Liver (tissue), 9 donors: ENCODE data around the gene GPR65. TPM values are rescaled to one million over a fixed set of nuclear protein-coding genes. Genes with fewer than 3 reads are reported as not detected.

Experiments
- DNase-seq: peaks from one replicate; pipeline ENCODE4 v3.0.0-alpha.2; 2017; ENCODE audit warnings: low spot score
- H3K27ac ChIP-seq, 2 donors: one replicate each; pipeline ENCODE4 v1.7.0; 2013; ENCODE audit warnings: inconsistent platforms in 2 of 2, low read length in 2 of 2, control low read depth in 1 of 2, low read depth in 1 of 2, mild to moderate bottlenecking in 1 of 2
- H3K27me3 ChIP-seq, 4 donors: one replicate each; pipeline versions ENCODE4 v1.6.1 to v1.7.0; 2013; ENCODE audit warnings: low read length in 3 of 4, inconsistent platforms in 1 of 4, mild to moderate bottlenecking in 1 of 4, moderate library complexity in 1 of 4; ENCODE audit not compliant: control insufficient read depth in 4 of 4, insufficient read depth in 4 of 4
- H3K36me3 ChIP-seq, 4 donors: one replicate each; pipeline versions ENCODE4 v1.6.1 to v1.7.0; 2013; ENCODE audit warnings: low read length in 3 of 4, mild to moderate bottlenecking in 3 of 4, low read depth in 1 of 4, moderate library complexity in 1 of 4; ENCODE audit not compliant: control insufficient read depth in 4 of 4, insufficient read depth in 3 of 4
- H3K4me1 ChIP-seq, 4 donors: one replicate each; pipeline versions ENCODE4 v1.6.1 to v1.7.0; 2013; ENCODE audit warnings: low read length in 3 of 4, mild to moderate bottlenecking in 3 of 4, moderate library complexity in 1 of 4; ENCODE audit not compliant: control insufficient read depth in 4 of 4, insufficient read depth in 4 of 4
- H3K4me3 ChIP-seq, 3 donors: one replicate each; pipeline versions ENCODE4 v1.6.1 to v1.7.0; 2013; ENCODE audit warnings: low read length in 3 of 3, control low read depth in 1 of 3, low read depth in 1 of 3, mild to moderate bottlenecking in 1 of 3
- H3K9ac ChIP-seq, 2 donors: one replicate each; pipeline ENCODE4 v1.7.0; 2013; ENCODE audit warnings: low read length in 2 of 2, mild to moderate bottlenecking in 2 of 2, moderate library complexity in 2 of 2, control low read depth in 1 of 2, low read depth in 1 of 2
- H3K9me3 ChIP-seq, 4 donors: one replicate each; pipeline versions ENCODE4 v1.6.1 to v1.7.0; 2013; ENCODE audit warnings: low read length in 3 of 4; ENCODE audit not compliant: control insufficient read depth in 4 of 4
- ATF3 ChIP-seq: IDR thresholded peaks from 2 replicates; pipeline ENCODE4 v1.6.1; 2016; ENCODE audit warnings: antibody characterized with exemption
- CTCF ChIP-seq: fragments of 150-350 bp; IDR thresholded peaks from 2 replicates; pipeline ENCODE4 v1.5.1; 2017; ENCODE audit warnings: improper control_type of control experiment, low read depth, low read length; ENCODE audit not compliant: missing input control
- EGR1 ChIP-seq, 2 donors: IDR thresholded peaks; 2 replicates each; pipeline ENCODE4 v1.6.1; 2016 to 2018; ENCODE audit warnings: antibody characterized with exemption in 2 of 2, low read depth in 2 of 2
- FOXA1 ChIP-seq: IDR thresholded peaks from 2 replicates; pipeline ENCODE4 v1.6.1; 2016; ENCODE audit warnings: antibody characterized with exemption
- FOXA2 ChIP-seq: IDR thresholded peaks from 2 replicates; pipeline ENCODE4 v1.6.1; 2016; ENCODE audit warnings: antibody characterized with exemption
- GABPA ChIP-seq, 2 donors: IDR thresholded peaks in 1 of 2; conservative IDR thresholded peaks in 1 of 2; 2 replicates each; pipeline ENCODE4 v1.6.1; 2016; ENCODE audit warnings: antibody characterized with exemption in 2 of 2, mild to moderate bottlenecking in 1 of 2, moderate library complexity in 1 of 2
- HNF4A ChIP-seq, 2 donors: conservative IDR thresholded peaks; 2 replicates each; pipeline ENCODE4 v1.6.1; 2016; ENCODE audit warnings: antibody characterized with exemption in 2 of 2, mild to moderate bottlenecking in 2 of 2
- HNF4G ChIP-seq: IDR thresholded peaks from 2 replicates; pipeline ENCODE4 v1.6.1; 2016; ENCODE audit warnings: antibody characterized with exemption
- JUND ChIP-seq, 2 donors: IDR thresholded peaks; 2 replicates each; pipeline ENCODE4 v1.6.1; 2016; ENCODE audit warnings: antibody characterized with exemption in 2 of 2
- MAX ChIP-seq: IDR thresholded peaks from 2 replicates; pipeline ENCODE4 v1.6.1; 2016; ENCODE audit warnings: antibody characterized with exemption
- NR2F2 ChIP-seq: IDR thresholded peaks from 2 replicates; pipeline ENCODE4 v1.6.1; 2016; ENCODE audit warnings: antibody characterized with exemption
- RAD21 ChIP-seq, 2 donors: IDR thresholded peaks; 2 replicates each; pipeline ENCODE4 v1.6.1; 2016; ENCODE audit warnings: antibody characterized with exemption in 2 of 2, mild to moderate bottlenecking in 2 of 2
- REST ChIP-seq: IDR thresholded peaks from 2 replicates; pipeline ENCODE4 v1.6.1; 2016; ENCODE audit warnings: antibody characterized with exemption, mild to moderate bottlenecking
- RXRA ChIP-seq, 2 donors: IDR thresholded peaks; 2 replicates each; pipeline ENCODE4 v1.6.1; 2017 to 2018; ENCODE audit warnings: antibody characterized with exemption in 2 of 2, mild to moderate bottlenecking in 1 of 2
- SP1 ChIP-seq: IDR thresholded peaks from 2 replicates; pipeline ENCODE4 v1.6.1; 2018; ENCODE audit warnings: antibody characterized with exemption, mild to moderate bottlenecking
- TAF1 ChIP-seq: conservative IDR thresholded peaks from 2 replicates; pipeline ENCODE4 v1.6.1; 2016; ENCODE audit warnings: antibody characterized with exemption, mild to moderate bottlenecking
- YY1 ChIP-seq: IDR thresholded peaks from 2 replicates; pipeline ENCODE4 v1.6.1; 2016; ENCODE audit warnings: antibody characterized with exemption, mild to moderate bottlenecking
- ZBTB33 ChIP-seq: IDR thresholded peaks from 2 replicates; pipeline ENCODE4 v1.6.1; 2016; ENCODE audit warnings: antibody characterized with exemption
- WGBS: extraction: QIAGEN DNeasy Blood & Tissue Kit; methylation state at CpG from one replicate; pipeline ENCODE4 v1.1.7; 2013; 5-methylcytosine and 5-hydroxymethylcytosine counted together
- polyA plus RNA-seq, 2 donors: library from polyadenylated mRNA; stranded (reverse) in 1 of 2; unstranded in 1 of 2; fragments of 200-250 nt in 1 of 2; fragments of >200 nt in 1 of 2; fragmentation: Nextera tagmentation in 1 of 2; extraction: Ambion mirVana in 1 of 2; gene quantifications; one replicate each; pipeline versions ENCODE4 v1.2.1 to v1.2.3, GENCODE V29; 2013 to 2015
- total RNA-seq, 2 donors: library from RNA; depleted of rRNA; stranded (reverse); fragments of >200 nt; gene quantifications; one replicate each; pipeline ENCODE4 v1.2.3, GENCODE V29; 2014
- donor health status: healthy.
- donor health status: healthy.
- donor health status: healthy.
- donor health status: healthy.
- donor health status: healthy.

Gene GPR65
- total and polyA plus RNA-seq, 4 donors = 0.72 to 4.5 (median 1.7) TPM

- Histone ChIP-seq H3K9ac (no peak overlapping the region), H3K9me3 (no peaks in the 10 kb centered on the region), H3K36me3 (peaks cover 0 to 2% (median 0%) of the 10 kb centered on the region in 4 donors), H3K27me3 (no peaks in the 10 kb centered on the region), H3K27ac (no peak overlapping the region), H3K4me3 (no peak overlapping the region), H3K4me1 (peaks cover 3 to 42% (median 13%) of the 10 kb centered on the region in 4 donors)
- TF ChIP-seq CTCF = no peak
- TF ChIP-seq HNF4G = no peak
- TF ChIP-seq SP1 = no peak
- no peak for TF ChIP-seq RXRA (IDR thresholded peaks at IDR 0.05)
- TF ChIP-seq GABPA (IDR thresholded peaks at IDR 0.05 in 1 of 2, conservative IDR thresholded peaks at IDR 0.05 in 1 of 2) = no peak
- no peak for TF ChIP-seq TAF1
- TF ChIP-seq ATF3 = no peak
- TF ChIP-seq MAX = no peak
- TF ChIP-seq REST = no peak
- no peak for TF ChIP-seq RAD21 (IDR thresholded peaks at IDR 0.05)
- no peak for TF ChIP-seq ZBTB33
- TF ChIP-seq FOXA2 = no peak
- no peak for TF ChIP-seq FOXA1
- TF ChIP-seq JUND (IDR thresholded peaks at IDR 0.05) = no peak
- no peak for TF ChIP-seq HNF4A (conservative IDR thresholded peaks at IDR 0.05)
- no peak for TF ChIP-seq YY1
- no peak for TF ChIP-seq EGR1 (IDR thresholded peaks at IDR 0.05; ENCODE audit: low read depth in 2 of 2)
- no peak for DNase-seq
- 79% methylated on average over 1 of the region's 1 CpG for whole genome bisulfite sequencing
Observed at GRCh38 chr14:88030079-88030478, 25.1 kb downstream of the GPR65 start.

- no peaks in the 10 kb centered on the region for H3K9me3 ChIP-seq
- no peak for DNase-seq
- H3K36me3 ChIP-seq = peaks cover 0 to 2% (median 0%) of the 10 kb centered on the region in 4 donors
- no peak overlapping the region for H3K9ac ChIP-seq
- H3K27me3 ChIP-seq = no peaks in the 10 kb centered on the region
- WGBS = 86% methylated on average over 1 of the region's 1 CpG
- no peak overlapping the region for H3K4me3 ChIP-seq
- no peak overlapping the region for H3K27ac ChIP-seq
- TF ChIP-seq NR2F2 = no peak
- no peak for TF ChIP-seq GABPA (IDR thresholded peaks at IDR 0.05 in 1 of 2, conservative IDR thresholded peaks at IDR 0.05 in 1 of 2)
- TF ChIP-seq EGR1 (IDR thresholded peaks at IDR 0.05; ENCODE audit: low read depth in 2 of 2) = no peak
- H3K4me1 ChIP-seq = peaks cover 3 to 39% (median 13%) of the 10 kb centered on the region in 4 donors
Observed at GRCh38 chr14:88030892-88031291, 26.0 kb downstream of the GPR65 start.
